HG02610 (cell line): ENCODE results near the gene SNAP25.

Experiments
- ATAC-seq: cut with Tn5 transposase; IDR thresholded peaks from one replicate; pipeline ENCODE4 v1.9.1; 2021; ENCODE audit warnings: mild to moderate bottlenecking, moderate library complexity; ENCODE audit not compliant: unreplicated experiment

Gene SNAP25

DNA sequence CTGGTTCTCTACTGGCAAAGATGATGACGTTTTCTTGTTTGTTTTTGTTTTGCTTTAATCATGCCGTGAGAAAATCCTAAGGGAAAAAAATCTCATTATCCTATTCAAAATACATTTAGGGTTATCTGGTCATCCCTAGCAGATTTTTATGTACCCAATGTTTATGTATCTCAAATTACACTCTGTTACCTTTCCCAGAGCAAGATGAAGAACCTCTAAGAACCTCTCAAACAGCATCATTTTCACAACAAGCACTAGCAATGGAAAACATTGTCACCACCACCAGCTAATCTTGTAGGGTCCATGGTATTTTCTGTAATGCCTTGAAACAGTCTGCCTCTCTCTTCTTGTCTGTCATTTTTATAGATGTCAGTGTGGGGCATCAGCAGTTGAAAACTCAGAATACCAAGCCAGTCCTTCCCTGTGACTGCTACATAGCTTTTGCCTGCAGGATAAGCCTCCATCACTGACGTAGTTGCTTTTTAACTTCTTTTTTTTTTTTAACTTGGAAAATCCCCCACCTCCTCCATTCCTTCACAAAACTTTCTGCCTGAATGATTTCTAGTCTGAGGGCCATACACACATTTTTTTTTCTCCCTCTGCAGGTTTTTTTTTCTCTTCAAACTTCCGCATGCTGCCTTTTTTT is 2.4 kb upstream of the SNAP25 start:
- ATAC-seq = no peak

DNA sequence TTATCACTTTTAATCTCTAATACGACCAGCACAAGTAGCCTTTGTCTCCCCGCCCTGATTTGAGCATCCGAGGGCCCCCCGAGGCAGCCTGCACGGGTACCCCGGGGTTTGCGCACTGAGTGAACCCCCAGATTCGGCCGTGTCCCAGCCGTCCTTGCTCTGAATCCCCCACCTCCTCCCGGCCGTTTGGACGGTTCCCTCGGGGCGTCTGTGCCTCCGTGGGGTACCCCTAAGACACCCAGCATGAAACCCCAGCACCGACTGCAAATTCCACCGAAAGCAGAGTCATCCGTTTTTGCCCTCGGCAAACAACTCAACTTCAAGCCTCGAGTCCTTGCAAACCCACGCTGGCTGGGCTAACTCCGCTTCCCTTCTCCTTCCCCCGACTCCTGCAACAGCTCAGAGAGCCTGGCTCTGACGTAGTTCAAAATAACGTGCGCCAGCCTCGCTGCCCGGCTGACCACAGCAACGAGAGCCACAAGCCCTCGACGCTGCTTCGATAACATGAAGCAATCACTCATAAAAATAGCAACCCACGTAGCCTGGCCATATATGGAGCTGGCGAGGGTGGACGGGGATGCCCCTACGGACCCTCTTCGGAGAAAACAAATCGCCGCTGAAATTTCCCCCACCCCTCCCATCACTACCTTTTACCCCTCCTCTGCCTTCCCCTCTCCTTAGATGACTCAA is 764 bp upstream of the SNAP25 start:
- ATAC-seq = no peak

DNA sequence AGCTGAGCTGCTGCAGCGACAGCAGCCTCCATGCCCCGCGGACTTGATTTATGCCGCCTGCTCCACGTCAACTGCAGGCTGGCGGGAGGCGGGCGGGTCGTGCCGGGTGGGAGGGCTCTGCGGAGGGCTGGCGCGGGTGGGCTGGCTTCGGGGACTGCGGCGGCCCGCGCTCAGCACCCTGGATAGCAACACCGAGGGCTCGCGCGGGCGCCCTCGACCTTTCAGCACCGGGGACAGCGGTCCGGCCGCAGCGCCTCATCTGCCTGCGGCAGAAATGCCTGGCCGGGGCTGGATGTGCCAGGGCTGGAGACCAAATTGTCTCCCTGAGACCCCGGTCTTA is 792 bp downstream of the SNAP25 start:
- ATAC-seq = no peak

DNA sequence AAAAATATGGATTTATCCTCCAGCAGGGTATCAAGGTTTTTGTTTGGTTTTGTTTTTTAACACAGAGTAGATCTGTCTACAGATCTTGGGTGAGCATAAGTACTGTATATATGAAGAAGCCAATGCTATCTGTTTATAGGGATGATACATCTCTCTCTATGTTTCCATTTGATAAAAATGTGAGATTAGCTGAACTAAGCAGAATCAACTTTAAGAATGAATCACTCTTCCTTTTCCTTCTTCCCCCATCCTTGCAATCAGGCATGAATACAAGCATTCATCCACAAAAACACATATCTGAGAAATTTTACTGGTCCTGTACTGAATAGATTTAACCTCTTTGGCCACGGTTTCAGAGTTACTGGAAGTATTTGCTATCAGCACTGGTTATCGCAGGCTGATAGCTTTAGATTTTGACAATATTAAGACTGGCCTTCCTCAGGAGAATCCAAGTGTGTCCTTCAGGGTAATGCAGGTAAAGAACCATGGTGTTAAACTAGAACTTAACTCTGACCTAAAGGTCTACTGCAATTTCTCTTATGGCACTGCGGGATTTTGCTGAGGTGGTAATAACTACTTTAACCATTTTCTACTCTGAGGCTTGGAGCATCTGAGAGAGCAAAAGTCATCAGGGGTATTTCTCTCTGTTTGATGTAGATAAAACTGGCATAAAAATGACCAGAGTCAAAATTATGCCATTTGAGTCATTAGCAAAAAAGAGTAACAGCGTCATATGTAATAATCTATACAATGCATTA is 1.5 kb downstream of the SNAP25 start:
- ATAC-seq = no peak

DNA sequence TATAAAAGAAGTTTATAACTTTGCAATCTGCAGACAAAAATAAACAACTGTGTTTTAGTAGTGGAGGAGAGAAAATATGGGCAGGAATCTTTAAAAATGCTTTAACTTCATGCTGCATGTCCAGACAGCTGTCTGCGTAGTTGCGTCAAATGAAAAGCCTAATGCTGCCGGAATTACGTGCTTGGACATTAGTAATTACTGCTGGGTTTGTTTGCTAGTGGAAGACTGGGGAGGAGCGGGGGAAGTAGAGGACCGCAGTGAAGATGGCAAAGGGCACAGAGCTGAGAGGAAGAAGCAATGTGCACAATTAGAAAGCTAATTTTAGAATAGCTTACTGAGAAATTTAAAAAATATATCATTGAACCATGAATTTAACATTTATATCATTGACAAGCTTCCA is 2.4 kb downstream of the SNAP25 start:
- no peak for ATAC-seq

DNA sequence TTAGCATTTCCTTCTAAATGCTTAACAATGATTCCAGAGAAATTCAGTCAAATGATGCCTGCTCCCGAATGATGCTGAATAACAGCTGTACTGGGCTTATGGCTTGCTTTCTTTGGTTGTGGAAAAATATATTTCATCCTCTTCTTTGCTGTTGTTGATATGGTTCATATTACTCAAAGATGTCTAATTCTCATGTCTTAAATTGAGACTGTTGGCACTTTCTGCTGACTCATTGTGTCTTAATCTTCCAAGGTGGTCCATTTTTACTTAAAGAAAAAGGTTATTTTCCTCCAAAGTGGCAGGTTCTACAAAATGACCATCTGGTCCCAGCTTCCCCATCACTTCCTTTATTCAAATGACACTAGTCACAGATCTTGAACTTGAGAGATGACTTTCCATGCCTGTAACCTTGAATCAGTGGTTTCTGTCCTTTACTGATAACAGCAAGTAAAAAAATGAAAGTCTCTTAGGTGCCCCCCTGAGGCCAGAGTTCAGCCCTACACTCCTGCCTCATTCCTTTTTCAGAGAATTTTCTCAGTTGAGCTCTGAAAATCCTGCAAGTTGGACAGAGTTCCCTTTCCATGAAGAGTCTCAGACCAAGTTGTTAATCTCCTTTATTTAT is 6.9 kb downstream of the SNAP25 start:
- ATAC-seq = no peak

DNA sequence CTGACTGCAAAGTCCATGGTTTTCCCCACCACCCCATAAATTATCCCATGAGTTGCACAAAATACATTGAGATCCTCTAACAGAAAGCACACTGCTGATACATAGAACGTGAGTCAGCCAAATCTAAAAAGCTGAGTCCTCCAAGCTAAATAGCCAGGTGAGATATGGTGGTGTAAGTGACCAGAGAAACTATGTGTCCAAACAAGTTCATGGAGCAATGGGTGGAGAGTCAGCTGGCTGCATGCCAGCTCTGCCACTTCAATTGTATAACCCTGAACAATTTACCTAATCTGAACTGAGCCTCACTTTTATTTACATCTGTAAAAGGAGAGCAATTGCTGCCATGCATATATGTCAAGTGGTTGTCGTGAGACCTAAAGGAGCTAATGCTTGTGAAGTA is 9.7 kb downstream of the SNAP25 start:
- no peak for ATAC-seq

DNA sequence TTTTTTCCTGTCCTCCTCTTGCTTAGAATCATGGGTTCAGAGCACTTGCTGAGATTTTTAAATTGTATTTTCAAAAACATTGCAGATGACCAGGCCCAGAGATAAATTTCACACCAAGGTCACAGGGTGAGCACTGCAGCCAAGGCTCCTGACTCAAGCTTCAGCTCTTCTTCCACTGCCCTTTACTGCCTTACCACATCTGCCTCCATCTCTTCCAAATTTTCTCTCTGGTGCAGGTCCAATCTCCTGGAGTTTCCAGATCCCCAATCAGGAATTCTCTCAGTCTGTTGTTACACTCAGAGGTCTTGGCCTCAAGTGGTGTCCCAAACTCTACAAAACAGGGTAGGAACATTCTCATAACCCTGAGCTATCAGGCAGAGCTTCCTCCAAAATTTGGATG is 12.7 kb downstream of the SNAP25 start:
- ATAC-seq = no peak

DNA sequence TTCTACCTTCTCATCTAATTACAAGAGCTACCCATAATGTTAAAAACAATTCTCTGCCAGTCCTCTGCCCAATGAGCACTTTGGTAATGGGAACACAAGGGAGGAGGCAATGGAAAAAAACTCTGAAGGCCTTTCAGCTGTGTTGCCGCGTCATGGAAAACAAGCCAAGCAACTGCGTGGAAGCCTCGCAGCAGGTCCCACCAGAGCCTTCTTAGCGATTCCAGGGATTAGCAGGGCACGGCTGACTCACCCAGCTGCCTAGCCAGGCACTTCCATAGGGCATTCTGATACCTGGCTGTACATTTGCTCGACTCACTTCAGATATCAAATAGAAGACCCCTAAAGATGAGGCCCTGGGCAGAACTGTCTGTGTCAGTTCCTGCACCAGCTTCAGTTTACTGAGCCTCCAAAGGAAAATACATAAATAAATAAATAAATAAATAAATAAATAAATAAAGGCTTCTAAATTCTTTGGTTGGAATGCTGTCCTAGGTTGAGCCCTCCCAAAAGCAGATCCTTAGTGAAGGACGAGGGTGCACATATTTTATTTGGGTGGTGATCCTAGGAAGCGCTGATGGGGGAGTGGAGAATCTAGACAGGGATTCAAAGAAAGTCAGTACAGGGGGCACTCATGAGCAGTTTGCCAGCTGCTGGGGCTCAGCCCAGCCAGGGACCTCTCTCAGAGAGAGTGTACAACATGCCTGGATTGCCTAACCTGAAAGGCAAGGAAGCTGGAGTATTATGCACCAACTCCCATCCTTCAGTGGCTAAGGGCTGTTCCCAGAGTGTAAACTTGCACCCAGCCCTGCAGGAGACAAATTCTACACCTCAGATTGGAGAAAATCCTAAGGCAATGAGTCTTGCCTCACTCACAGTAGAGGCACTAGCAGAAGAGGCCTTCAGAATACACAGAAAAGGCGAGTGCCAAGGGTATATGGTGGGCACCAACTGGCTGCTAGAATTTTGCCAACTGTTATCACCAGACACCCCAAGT is 18.2 kb downstream of the SNAP25 start:
- ATAC-seq = no peak

DNA sequence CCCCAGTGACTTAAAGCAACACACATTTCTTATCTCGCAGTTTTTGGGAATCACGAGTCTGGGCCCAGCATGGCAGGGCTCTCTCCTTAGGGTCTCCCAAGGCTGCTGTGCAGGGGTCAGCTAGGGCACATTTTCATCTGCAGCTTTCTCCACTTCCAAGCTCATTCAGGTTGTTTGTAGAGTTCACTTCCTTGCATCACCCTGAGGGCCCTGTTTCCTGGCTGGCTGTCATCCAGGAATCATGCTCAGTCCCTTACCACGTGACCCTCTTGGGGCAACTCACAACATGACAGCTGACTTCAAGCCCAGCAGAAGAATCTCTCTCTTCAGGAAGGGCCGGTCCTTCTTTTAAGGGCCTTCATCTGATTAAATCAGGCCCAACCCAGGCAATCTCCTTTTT is 21.3 kb downstream of the SNAP25 start:
- ATAC-seq = no peak

DNA sequence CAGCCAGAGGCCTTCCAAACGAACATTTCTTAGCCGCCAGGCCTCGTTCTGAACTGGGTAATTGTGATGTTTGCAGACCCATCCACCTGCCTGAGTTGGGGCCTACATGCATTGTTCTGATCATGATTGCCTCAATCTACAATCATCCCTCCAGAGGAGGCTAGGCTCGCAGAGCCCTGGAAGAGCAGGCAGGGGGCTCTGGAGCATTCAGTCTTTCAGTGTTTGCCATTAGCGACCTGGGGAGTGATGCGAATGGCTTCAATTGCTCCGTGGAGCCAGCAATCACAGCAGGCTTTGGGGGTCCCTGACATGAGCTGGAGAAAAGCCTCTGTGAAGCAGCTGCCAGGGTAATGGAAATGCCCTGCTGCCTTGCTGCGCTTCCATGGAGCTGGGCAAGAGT is 22.0 kb downstream of the SNAP25 start:
- ATAC-seq = no peak

DNA sequence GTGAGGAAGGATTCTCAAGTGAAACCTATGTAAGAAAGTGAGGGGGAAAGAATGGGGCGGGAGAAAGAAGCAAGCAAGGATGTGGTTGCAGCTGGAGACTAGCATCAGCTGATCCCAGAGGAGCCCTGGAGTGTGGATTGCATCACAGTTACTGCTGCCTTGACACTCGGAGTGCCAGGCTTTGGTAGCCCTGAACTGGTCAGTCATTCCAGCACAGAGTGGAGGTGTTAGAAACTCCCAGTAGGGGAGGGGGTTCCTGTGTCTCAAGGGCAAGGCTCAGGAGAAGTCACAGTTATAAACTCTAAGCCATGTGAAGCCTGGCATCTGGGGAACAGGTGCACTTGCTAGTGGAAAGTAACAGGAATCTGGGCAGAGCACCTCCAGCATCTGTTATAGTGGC is 23.5 kb downstream of the SNAP25 start:
- ATAC-seq = no peak

DNA sequence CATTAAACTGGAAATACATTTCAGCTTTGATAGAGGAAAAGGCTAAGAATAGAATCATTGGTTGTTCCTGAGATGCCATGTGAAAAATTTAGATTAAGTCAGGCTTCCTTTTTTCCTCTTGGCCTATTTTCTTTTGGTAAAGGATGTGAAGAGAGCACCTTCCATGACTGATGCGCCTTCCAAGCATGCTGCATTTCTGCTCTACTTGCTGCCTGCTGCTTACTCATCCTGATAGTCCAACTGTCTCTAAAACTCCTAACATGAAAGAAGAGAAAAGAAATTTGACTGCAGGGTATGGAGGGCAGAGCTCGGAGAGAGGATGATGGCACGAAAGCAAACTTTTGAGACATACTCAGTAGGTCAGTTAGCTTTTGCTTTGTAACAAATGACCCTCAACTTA is 28.8 kb downstream of the SNAP25 start:
- no peak for ATAC-seq

DNA sequence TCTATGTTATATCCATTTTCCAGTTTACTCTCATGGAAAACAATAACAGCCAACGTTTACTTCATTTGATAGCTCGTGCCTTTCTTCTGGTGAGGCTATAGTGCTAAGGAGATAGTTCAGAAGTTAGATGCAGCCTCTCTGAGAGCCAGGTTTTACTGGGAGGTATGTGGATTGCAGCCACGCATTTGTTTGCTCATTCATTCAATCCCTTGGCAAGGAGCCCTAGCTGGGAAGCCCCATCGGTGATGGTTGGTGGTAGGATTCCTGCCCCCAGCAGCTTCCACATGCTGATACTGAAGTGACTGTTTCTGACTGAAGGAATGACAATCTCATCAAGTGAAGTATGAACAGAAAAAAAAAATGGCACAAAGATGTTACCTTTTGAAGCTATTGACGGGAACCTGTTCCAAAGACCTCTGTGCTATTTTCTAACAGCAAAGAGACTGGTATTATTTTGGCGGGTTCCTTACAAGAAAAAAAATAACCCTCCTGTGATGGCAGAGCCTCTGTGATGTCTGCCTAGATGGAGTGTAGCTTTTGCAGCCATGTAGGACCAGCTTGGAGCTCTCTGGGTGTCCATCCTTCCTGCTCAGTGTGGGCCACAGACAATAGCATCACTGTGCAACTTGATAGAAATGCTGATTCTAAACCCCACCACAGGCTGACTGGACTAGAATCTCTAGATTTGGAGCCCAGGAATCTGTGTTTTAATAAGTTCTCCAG is 30.6 kb downstream of the SNAP25 start:
- ATAC-seq = no peak

DNA sequence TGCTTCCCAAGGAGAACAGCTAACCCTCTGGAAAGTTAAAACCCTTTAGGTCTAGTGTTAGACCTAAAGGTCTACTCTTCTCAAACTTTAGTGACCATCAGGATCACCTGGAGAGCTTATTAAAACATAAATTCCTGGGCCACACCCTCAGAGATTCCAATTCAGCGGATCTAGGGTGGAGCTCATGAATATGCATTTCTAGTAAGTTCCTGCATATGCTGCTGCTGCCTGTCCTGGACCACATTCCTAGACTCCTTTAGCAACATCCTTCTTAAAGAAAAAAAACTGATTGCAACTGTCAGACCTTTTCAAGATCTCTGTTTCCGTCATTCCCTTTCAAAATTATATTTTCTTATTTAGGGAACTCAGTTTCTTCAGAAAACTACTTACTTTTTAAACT is 31.2 kb downstream of the SNAP25 start:
- ATAC-seq = no peak

DNA sequence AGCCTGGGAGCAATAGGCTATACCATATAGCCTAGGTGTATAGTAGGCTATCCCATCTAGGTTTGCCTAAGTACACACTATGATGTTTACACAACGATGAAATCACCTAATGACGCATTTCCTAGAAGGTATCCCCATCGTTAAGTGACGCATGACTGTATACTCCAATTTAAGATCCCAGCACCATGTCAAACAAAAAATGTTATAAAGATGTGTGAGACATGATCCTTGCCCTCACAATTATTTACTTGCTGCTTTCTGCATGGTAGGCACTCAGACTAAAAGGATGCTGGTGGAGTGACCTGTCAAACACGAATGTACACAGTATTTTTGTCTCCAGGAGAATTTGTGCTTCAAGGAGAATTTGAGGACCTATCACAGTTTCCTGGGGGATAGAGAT is 32.3 kb downstream of the SNAP25 start:
- ATAC-seq = no peak

DNA sequence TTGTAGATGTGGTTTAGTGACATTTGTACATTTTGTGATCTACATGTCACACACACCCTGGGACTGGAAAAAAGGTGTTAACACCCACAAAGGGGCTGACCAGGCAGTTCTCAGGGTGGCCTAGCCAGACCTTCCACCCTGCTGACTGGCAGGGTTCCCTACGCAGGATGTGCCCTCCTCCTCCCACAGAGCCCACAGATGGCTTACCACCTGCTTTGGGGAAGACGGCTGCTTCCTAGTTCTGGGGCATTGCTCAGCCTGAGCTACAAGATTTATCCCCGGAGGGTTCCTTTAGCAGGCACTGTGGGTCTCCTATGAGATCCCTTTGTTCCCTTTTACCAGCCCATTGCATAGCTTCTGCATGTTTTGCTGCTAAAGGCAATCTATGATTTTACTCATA is 35.1 kb downstream of the SNAP25 start:
- ATAC-seq = no peak

DNA sequence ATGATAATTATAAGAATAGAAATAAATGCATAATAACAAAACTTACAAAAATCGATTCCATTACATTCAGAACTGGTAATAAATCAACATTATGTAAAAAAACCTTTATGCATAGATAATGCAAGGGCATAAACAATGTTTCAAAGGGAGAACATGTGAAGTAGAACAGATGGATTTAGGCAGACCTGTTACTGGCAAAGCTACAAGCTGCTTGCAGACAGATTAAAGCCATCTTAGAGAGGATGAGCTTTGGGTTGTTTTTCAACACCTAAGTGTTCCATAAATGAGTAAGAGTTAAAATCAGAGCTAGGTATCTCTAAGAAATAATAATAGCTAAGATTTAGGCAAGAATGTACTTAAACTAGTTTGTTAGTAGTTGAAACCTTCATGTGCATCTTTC is 37.2 kb downstream of the SNAP25 start:
- ATAC-seq = no peak

DNA sequence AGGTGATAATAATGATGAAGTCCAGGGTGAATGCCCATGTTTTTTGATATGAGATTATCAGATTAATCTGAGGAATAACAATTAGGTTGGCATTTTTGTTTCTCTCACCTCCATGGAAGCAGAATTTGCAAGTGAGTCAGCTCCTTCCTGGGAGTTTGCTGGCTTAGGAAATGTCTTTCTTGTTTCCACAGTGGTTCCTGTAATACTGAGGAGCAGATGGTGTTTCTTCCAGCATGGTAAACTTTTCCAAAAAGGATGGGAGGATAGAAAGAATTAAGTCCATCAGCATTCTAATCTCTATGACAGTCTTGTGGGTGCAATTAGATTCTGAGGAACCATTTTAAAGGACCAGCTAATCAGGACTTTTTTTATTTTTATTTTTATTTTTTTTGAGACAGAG is 40.5 kb downstream of the SNAP25 start:
- ATAC-seq = no peak

DNA sequence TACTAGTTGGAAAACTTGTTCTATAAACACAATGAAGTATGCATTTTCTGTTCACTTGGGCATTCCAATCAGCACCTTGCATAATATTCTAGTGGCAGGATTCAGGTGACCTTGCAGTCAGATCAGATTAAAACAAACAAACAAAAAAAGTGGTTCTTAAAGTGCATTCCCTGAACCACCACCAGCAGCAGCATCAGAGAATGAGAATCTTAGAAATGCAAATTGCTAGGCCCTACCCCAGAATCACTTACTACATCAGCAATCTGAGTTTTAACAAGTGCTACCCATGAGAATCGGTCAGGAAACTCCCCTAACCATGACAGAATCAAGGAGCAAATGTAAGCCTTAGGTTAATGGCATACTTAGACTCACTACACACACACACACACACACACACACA is 41.7 kb downstream of the SNAP25 start:
- no peak for ATAC-seq
